GM12878 (cell line): ENCODE results near the gene NAALADL2. TPM values are rescaled to one million over a fixed set of nuclear protein-coding genes. Genes with fewer than 3 reads are reported as not detected.

ENCODE experiments used
- ATAC-seq: fragments of 200-7000 bp; cut with Tn5 transposase; 3 replicates; pipeline ENCODE4 v1.9.1; 2020; ENCODE audit warnings: mild to moderate bottlenecking, moderate library complexity
- BruUV-seq: library from RNA; stranded (reverse); fragments of 400-500 nt; replicated peaks from 2 replicates; lab custom pipeline; 2021; lab: Mats Ljungman, UMichigan
- CTCF ChIA-PET: fragments of 300-600 bp; sonication (Branson Sonifier 250); formaldehyde crosslinking; extraction: SDS; loops from one replicate; lab custom pipeline; 2021; ENCODE audit warnings: inconsistent platforms; lab: Yijun Ruan, JAX
- POLR2A ChIA-PET: fragments of 350-600 bp; formaldehyde crosslinking; extraction: SDS; loops from one replicate; lab custom pipeline; 2021; ENCODE audit warnings: inconsistent platforms; lab: Charles Lee
- RAD21 ChIA-PET: fragments of 300-600 bp; sonication (Branson Sonifier 250); formaldehyde crosslinking; loops from one replicate; lab custom pipeline; 2023; ENCODE audit warnings: antibody characterized with exemption; ENCODE audit not compliant: unreplicated experiment; lab: Charles Lee
- SMC1A ChIA-PET: fragments of 300-600 bp; sonication (Branson Sonifier 250); formaldehyde crosslinking; loops from one replicate; lab custom pipeline; 2023; ENCODE audit not compliant: unreplicated experiment, uncharacterized antibody; lab: Charles Lee
- DNase-seq: peaks from one replicate; pipeline ENCODE4 v3.0.0-alpha.2; 2011; ENCODE audit warnings: low read depth, low spot score
- FAIRE-seq: peaks from 3 replicates; lab custom pipeline; 2011; peaks lifted over from hg19 to GRCh38; lab: Jason Lieb, UNC
- H2AFZ ChIP-seq: 2 replicates; pipeline ENCODE4 v1.6.0; 2011; ENCODE audit warnings: low read depth, low read length, control low read depth; ENCODE audit not compliant: control insufficient read depth
- H3K27ac ChIP-seq: 2 replicates; pipeline ENCODE4 v1.5.1; 2011; ENCODE audit warnings: control low read depth; ENCODE audit not compliant: control insufficient read depth, insufficient read depth
- H3K27me3 ChIP-seq, 2 experiments: replicated peaks in 1 of 2; 2 replicates each; pipeline versions ENCODE4 v1.6.0 to v1.6.1; 2011; ENCODE audit warnings: low read length in 1 of 2; ENCODE audit not compliant: control insufficient read depth in 2 of 2, insufficient read depth in 2 of 2
- H3K36me3 ChIP-seq, 2 experiments: 2 replicates each; pipeline ENCODE4 v1.5.1; 2011; ENCODE audit warnings: low read length in 1 of 2; ENCODE audit not compliant: control insufficient read depth in 2 of 2, insufficient read depth in 2 of 2
- H3K4me1 ChIP-seq: 2 replicates; pipeline ENCODE4 v1.6.1; 2011; ENCODE audit warnings: mild to moderate bottlenecking, low read length, moderate library complexity, mixed read lengths; ENCODE audit not compliant: control insufficient read depth, insufficient read depth
- H3K4me2 ChIP-seq: 2 replicates; pipeline ENCODE4 v1.6.0; 2011; ENCODE audit warnings: control low read depth; ENCODE audit not compliant: control insufficient read depth, insufficient read depth
- H3K4me3 ChIP-seq: fragments of 200-600 bp; sonication (generic); 2 replicates; pipeline ENCODE4 v1.5.1; 2016
- H3K79me2 ChIP-seq: 2 replicates; pipeline ENCODE4 v1.6.0; 2011; ENCODE audit warnings: low read length; ENCODE audit not compliant: control insufficient read depth, insufficient read depth
- H3K9ac ChIP-seq: 2 replicates; pipeline ENCODE4 v1.8.0; 2011; ENCODE audit warnings: low read length, control low read depth, mixed read lengths; ENCODE audit not compliant: control insufficient read depth, insufficient read depth
- H3K9me3 ChIP-seq: replicated peaks from 3 replicates; pipeline ENCODE4 v1.5.1; 2011; ENCODE audit warnings: mild to moderate bottlenecking, low read length; ENCODE audit not compliant: control insufficient read depth, insufficient read depth
- H4K20me1 ChIP-seq: 2 replicates; pipeline ENCODE4 v1.6.0; 2011; ENCODE audit not compliant: control insufficient read depth, insufficient read depth
- ETV6 ChIP-seq, 2 experiments: fragments of 450-650 bp in 1 of 2; IDR thresholded peaks in 1 of 2; conservative IDR thresholded peaks in 1 of 2; 2 replicates each; pipeline ENCODE4 v1.6.1; 2014; ENCODE audit warnings: antibody characterized with exemption in 1 of 2, borderline replicate concordance in 1 of 2, low read depth in 1 of 2, mild to moderate bottlenecking in 1 of 2, moderate library complexity in 1 of 2
- MEF2A ChIP-seq: IDR thresholded peaks from 2 replicates; pipeline ENCODE4 v1.6.1; 2011; ENCODE audit warnings: low read depth, mild to moderate bottlenecking, low read length, moderate library complexity; ENCODE audit not compliant: insufficient read depth
- MEF2B ChIP-seq: fragments of 450-650 bp; IDR thresholded peaks from 2 replicates; pipeline ENCODE4 v1.6.1; 2018; ENCODE audit warnings: mild to moderate bottlenecking, moderate library complexity; ENCODE audit not compliant: partially characterized antibody, poor library complexity, severe bottlenecking
- NBN ChIP-seq: fragments of 450-650 bp; IDR thresholded peaks from 2 replicates; pipeline ENCODE4 v1.6.1; 2016
- NR2C2 ChIP-seq: IDR thresholded peaks from 2 replicates; pipeline ENCODE4 v1.6.1; 2011; ENCODE audit warnings: borderline replicate concordance, low read depth; ENCODE audit not compliant: control insufficient read depth, insufficient read length
- RAD21 ChIP-seq: IDR thresholded peaks from 2 replicates; pipeline ENCODE4 v1.6.1; 2011; ENCODE audit warnings: mild to moderate bottlenecking, low read depth, low read length, moderate library complexity; ENCODE audit not compliant: insufficient read depth
- SREBF2 ChIP-seq: IDR thresholded peaks from 2 replicates; pipeline ENCODE4 v1.6.1; 2012; ENCODE audit warnings: mild to moderate bottlenecking, low read length
- TAF1 ChIP-seq: IDR thresholded peaks from 2 replicates; pipeline ENCODE4 v1.6.1; 2011; ENCODE audit warnings: mild to moderate bottlenecking, low read depth, low read length, borderline replicate concordance
- WRNIP1 ChIP-seq: IDR thresholded peaks from 2 replicates; pipeline ENCODE4 v1.6.1; 2011; ENCODE audit warnings: low read depth, low read length, improper control_type of control experiment, borderline replicate concordance
- YBX1 ChIP-seq: fragments of 450-650 bp; IDR thresholded peaks from 2 replicates; pipeline ENCODE4 v1.6.1; 2016; ENCODE audit warnings: antibody characterized with exemption
- YY1 ChIP-seq: IDR thresholded peaks from 2 replicates; pipeline ENCODE4 v1.6.1; 2011; ENCODE audit warnings: low read depth, mild to moderate bottlenecking, low read length
- ZNF217 ChIP-seq: fragments of 450-650 bp; IDR thresholded peaks from 2 replicates; pipeline ENCODE4 v1.6.1; 2017; ENCODE audit warnings: antibody characterized with exemption, mild to moderate bottlenecking
- WGBS: methylation state at CpG from one replicate; pipeline ENCODE4 v1.1.6; 2016; ENCODE audit warnings: low lambda C conversion rate; ENCODE audit not compliant: insufficient replicate concordance, insufficient coverage; ENCODE audit errors: missing lambda C conversion rate; 5-methylcytosine and 5-hydroxymethylcytosine counted together
- in situ Hi-C: fragments of 300-500 bp; cut with MboI; formaldehyde crosslinking; loops from 9 replicates; pipeline ENCODE4 v1.14.3; 2018; ENCODE audit warnings: mixed read lengths
- intact Hi-C: fragments of 100-400 bp; cut with micrococcal nuclease; formaldehyde crosslinking; loops from one replicate; pipeline ENCODE4 v1.14.2; 2022; ENCODE audit not compliant: unreplicated experiment
- polyA plus RNA-seq, 11 experiments: library from polyadenylated mRNA; depleted of rRNA in 4 of 11; unstranded in 6 of 11; stranded (reverse) in 5 of 11; fragments of >200 nt; fragmentation: Nextera tagmentation in 4 of 11; fragmentation: Illumina TruSeq in 1 of 11; extraction: Ambion mirVana in 4 of 11; extraction: Trizol in 1 of 11; gene quantifications; 1 replicate in 1 of 11; 2 replicates in 10 of 11; pipeline versions ENCODE4 v1.2.1 to v1.2.3, GENCODE V29; 2011 to 2016; ENCODE audit warnings: inconsistent platforms in 2 of 11, missing spikeins in 2 of 11, low read depth in 1 of 11
- total RNA-seq, 4 experiments: library from RNA; depleted of rRNA in 3 of 4; stranded (reverse); fragments of >200 nt in 3 of 4; fragmentation: Illumina TruSeq in 1 of 4; extraction: Trizol in 1 of 4; gene quantifications; 2 replicates each; pipeline versions ENCODE4 v1.2.1 to v1.2.3, GENCODE V29; 2013 to 2021
- TF ChIP-seq, protein P1 (sequence below): fragments of 450-650 bp; IDR thresholded peaks from 2 replicates; pipeline ENCODE4 v1.6.1; 2016; ENCODE audit warnings: mild to moderate bottlenecking
- TF ChIP-seq, protein P2 (sequence below): fragments of 450-650 bp; conservative IDR thresholded peaks from 2 replicates; pipeline ENCODE4 v1.6.1; 2017; ENCODE audit warnings: mild to moderate bottlenecking, moderate library complexity
- TF ChIP-seq, protein P3 (sequence below): IDR thresholded peaks from 2 replicates; pipeline ENCODE4 v1.6.1; 2011; ENCODE audit warnings: mild to moderate bottlenecking, low read depth, low read length, moderate library complexity; ENCODE audit not compliant: insufficient replicate concordance
- TF ChIP-seq, protein P4 (sequence below): fragments of 450-650 bp; IDR thresholded peaks from 2 replicates; pipeline ENCODE4 v1.6.1; 2017; ENCODE audit warnings: borderline replicate concordance

Gene NAALADL2
- total and polyA plus RNA-seq, 10 of the 15 experiments (the other 5 are each of a cell fraction or from before 2014, with no cell fraction given), result 0.06 to 10.8 (median 0.46) TPM

DNA sequence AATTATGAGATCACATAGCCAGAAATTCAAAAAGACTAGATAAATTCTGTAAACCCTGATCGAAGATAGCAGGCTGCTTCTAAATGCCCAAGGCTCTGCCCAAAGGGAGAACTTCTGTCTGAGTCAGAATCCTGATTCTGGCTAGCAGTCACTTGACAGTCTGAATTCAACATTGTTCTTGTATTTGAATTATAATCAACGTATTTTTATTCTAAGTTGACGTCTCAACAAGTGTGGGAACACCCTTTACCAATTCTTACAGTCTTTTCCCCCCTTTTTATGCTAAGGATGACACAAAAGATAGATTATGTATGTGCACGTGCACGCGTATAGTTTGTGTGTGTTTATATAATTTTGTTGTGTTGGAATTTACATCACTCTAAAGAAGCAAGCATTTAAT lies 552.8 kb downstream of the NAALADL2 start (continued):
- no peak for TF ChIP-seq MEF2A
- TF ChIP-seq, protein P1, sequence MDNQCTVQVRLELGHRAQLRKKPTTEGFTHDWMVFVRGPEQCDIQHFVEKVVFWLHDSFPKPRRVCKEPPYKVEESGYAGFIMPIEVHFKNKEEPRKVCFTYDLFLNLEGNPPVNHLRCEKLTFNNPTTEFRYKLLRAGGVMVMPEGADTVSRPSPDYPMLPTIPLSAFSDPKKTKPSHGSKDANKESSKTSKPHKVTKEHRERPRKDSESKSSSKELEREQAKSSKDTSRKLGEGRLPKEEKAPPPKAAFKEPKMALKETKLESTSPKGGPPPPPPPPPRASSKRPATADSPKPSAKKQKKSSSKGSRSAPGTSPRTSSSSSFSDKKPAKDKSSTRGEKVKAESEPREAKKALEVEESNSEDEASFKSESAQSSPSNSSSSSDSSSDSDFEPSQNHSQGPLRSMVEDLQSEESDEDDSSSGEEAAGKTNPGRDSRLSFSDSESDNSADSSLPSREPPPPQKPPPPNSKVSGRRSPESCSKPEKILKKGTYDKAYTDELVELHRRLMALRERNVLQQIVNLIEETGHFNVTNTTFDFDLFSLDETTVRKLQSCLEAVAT, result no peak
- no peak for TF ChIP-seq TAF1
- TF ChIP-seq, protein P2, sequence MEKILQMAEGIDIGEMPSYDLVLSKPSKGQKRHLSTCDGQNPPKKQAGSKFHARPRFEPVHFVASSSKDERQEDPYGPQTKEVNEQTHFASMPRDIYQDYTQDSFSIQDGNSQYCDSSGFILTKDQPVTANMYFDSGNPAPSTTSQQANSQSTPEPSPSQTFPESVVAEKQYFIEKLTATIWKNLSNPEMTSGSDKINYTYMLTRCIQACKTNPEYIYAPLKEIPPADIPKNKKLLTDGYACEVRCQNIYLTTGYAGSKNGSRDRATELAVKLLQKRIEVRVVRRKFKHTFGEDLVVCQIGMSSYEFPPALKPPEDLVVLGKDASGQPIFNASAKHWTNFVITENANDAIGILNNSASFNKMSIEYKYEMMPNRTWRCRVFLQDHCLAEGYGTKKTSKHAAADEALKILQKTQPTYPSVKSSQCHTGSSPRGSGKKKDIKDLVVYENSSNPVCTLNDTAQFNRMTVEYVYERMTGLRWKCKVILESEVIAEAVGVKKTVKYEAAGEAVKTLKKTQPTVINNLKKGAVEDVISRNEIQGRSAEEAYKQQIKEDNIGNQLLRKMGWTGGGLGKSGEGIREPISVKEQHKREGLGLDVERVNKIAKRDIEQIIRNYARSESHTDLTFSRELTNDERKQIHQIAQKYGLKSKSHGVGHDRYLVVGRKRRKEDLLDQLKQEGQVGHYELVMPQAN, result no peak
- no peak for TF ChIP-seq YBX1
- no peak for TF ChIP-seq ZNF217

DNA sequence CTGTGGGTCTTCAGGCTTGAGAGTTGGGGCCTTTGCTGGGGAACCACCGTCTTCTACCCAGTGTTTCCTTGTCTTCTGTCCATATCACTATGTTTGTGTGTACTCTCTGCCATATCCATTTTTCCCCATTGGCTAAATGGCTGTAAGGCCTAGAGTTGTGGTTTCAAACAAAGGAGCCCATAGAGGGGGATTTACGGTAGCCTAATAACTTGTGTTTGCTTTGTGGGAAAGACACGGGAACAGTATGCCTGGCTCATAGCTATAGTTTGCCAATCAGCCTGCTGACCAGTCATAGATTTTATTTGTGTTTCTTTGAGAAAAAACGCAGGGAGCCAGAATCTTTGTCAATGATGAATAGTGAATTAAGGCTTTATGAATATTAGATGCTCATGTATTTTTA lies 554.8 kb downstream of the NAALADL2 start:
- no peaks in the 10 kb centered on the region for H3K4me1 ChIP-seq
- CTCF ChIA-PET, result no interaction called here
- no peak overlapping the region for H3K27ac ChIP-seq
- H3K9me3 ChIP-seq, result no peaks in the 10 kb centered on the region
- no peak overlapping the region for H2AFZ ChIP-seq
- H4K20me1 ChIP-seq, result no peaks in the 10 kb centered on the region
- H3K79me2 ChIP-seq, result no peaks in the 10 kb centered on the region
- no peaks in the 10 kb centered on the region for H3K36me3 ChIP-seq
- 62% methylated on average over 4 of the region's 4 CpGs for WGBS
- RAD21 ChIA-PET, result no interaction called here
- BruUV-seq, result no TSS peak
- FAIRE-seq (no peak), ATAC-seq (no peak), DNase-seq (no peak)
- no peak overlapping the region for H3K4me2 ChIP-seq
- H3K9ac ChIP-seq, result no peak overlapping the region
- POLR2A ChIA-PET, result no interaction called here
- SMC1A ChIA-PET, result interaction anchor here (1.1 to 1.5 kb wide), 2 partner anchors 22 to 35 kb away, joined by 3 to 4 read pairs; no protein-coding TSS in a partner anchor
- in situ Hi-C loops, result no loop called here
- intact Hi-C loops, result no loop called here
- no peak overlapping the region for H3K4me3 ChIP-seq
- H3K27me3 ChIP-seq, result no peaks in the 10 kb centered on the region
- no peak for TF ChIP-seq NR2C2
- TF ChIP-seq YY1, result no peak
- TF ChIP-seq, protein P3, sequence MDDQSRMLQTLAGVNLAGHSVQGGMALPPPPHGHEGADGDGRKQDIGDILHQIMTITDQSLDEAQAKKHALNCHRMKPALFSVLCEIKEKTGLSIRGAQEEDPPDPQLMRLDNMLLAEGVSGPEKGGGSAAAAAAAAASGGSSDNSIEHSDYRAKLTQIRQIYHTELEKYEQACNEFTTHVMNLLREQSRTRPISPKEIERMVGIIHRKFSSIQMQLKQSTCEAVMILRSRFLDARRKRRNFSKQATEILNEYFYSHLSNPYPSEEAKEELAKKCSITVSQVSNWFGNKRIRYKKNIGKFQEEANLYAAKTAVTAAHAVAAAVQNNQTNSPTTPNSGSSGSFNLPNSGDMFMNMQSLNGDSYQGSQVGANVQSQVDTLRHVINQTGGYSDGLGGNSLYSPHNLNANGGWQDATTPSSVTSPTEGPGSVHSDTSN, result no peak
- no peak for TF ChIP-seq SREBF2
- TF ChIP-seq WRNIP1, result no peak
- no peak for TF ChIP-seq ETV6 (conservative IDR thresholded peaks at IDR 0.05 in 1 of 2, IDR thresholded peaks at IDR 0.05 in 1 of 2; ENCODE audit: borderline replicate concordance in 1 of 2, low read depth in 1 of 2)
- no peak for TF ChIP-seq MEF2B
- no peak for TF ChIP-seq YBX1
- TF ChIP-seq RAD21, result no peak
- TF ChIP-seq, protein P4, sequence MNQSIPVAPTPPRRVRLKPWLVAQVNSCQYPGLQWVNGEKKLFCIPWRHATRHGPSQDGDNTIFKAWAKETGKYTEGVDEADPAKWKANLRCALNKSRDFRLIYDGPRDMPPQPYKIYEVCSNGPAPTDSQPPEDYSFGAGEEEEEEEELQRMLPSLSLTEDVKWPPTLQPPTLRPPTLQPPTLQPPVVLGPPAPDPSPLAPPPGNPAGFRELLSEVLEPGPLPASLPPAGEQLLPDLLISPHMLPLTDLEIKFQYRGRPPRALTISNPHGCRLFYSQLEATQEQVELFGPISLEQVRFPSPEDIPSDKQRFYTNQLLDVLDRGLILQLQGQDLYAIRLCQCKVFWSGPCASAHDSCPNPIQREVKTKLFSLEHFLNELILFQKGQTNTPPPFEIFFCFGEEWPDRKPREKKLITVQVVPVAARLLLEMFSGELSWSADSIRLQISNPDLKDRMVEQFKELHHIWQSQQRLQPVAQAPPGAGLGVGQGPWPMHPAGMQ, result no peak
- TF ChIP-seq NBN, result no peak
